ENCODE results near the gene ARID5A. TPM values are rescaled to one million over a fixed set of nuclear protein-coding genes. Genes with fewer than 3 reads are reported as not detected.
A peak's percentile ranks its signal among the peaks of the same experiment; 100 is the strongest.

Gene ARID5A
- total and polyA plus RNA-seq, 2 of the 13 experiments (the other 11 are each of a cell fraction or from before 2014, with no cell fraction given) = 6.0 to 9.5 TPM

GRCh38 chr2:96556441-96557330, 20.1 kb downstream of the ARID5A start (continued):
- no peak for TF ChIP-seq PBX3 (CRISPR knock-in tag; IDR thresholded peaks at IDR 0.05; ENCODE audit: borderline replicate concordance)
- TF ChIP-seq ZMYM4 (CRISPR knock-in tag; IDR thresholded peaks at IDR 0.05) = peak; percentile 54; the same call in 1 of the 2 replicates
- no peak for TF ChIP-seq FOXC1 (CRISPR knock-in tag; IDR thresholded peaks at IDR 0.05; ENCODE audit: borderline replicate concordance)
- 0 out of 2 replicates have a peak, but pooled peaks have one; percentile 70 for TF ChIP-seq ZNF510 (CRISPR knock-in tag; IDR thresholded peaks at IDR 0.05; ENCODE audit: low read depth)
- TF ChIP-seq SIN3B (IDR thresholded peaks at IDR 0.05; ENCODE audit: low read length) = peak; percentile 92
- TF ChIP-seq NRL (CRISPR knock-in tag; IDR thresholded peaks at IDR 0.05; ENCODE audit: borderline replicate concordance) = peak; percentile 35; the same call in 1 of the 2 replicates
- no peak for TF ChIP-seq JDP2 (CRISPR knock-in tag; IDR thresholded peaks at IDR 0.05; ENCODE audit: borderline replicate concordance)
- TF ChIP-seq SNAPC2 (CRISPR knock-in tag; IDR thresholded peaks at IDR 0.05) = peak; percentile 60; the same call in 1 of the 2 replicates
- no peak for TF ChIP-seq AKNA (CRISPR knock-in tag; IDR thresholded peaks at IDR 0.05; ENCODE audit: borderline replicate concordance)
- peak; percentile 70; the same call in 1 of the 2 replicates for TF ChIP-seq ZBED4 (CRISPR knock-in tag; IDR thresholded peaks at IDR 0.05; ENCODE audit: borderline replicate concordance)
- peak; percentile 78; the same call in 1 of the 2 replicates for TF ChIP-seq ZFP37 (CRISPR knock-in tag; IDR thresholded peaks at IDR 0.05; ENCODE audit: borderline replicate concordance)
- TF ChIP-seq ZNF3 (CRISPR knock-in tag; IDR thresholded peaks at IDR 0.05) = no peak
- TF ChIP-seq ZNF460 (CRISPR knock-in tag; IDR thresholded peaks at IDR 0.05; ENCODE audit: borderline replicate concordance) = no peak
- no peak for TF ChIP-seq ZNF207 (IDR thresholded peaks at IDR 0.05; ENCODE audit: borderline replicate concordance)
- TF ChIP-seq ZNF143 (CRISPR knock-in tag; IDR thresholded peaks at IDR 0.05) = peak; percentile 60; the same call in 1 of the 2 replicates
- peak; percentile 72 to 80 for TF ChIP-seq MAFK (conservative IDR thresholded peaks at IDR 0.05 in 1 of 2, IDR thresholded peaks at IDR 0.05 in 1 of 2; ENCODE audit: low read length in 2 of 2)
- peak; percentile 100 for TF ChIP-seq SAP130 (CRISPR knock-in tag; IDR thresholded peaks at IDR 0.05; ENCODE audit: low read depth)
- no peak for TF ChIP-seq MTA3 (CRISPR knock-in tag; IDR thresholded peaks at IDR 0.05)
- peak; percentile 94 for TF ChIP-seq TBX2 (CRISPR knock-in tag; IDR thresholded peaks at IDR 0.05; ENCODE audit: borderline replicate concordance)
